ENCODE results near the gene SMAD1. TPM values are rescaled to one million over a fixed set of nuclear protein-coding genes. Genes with fewer than 3 reads are reported as not detected.

SMAD1 gene
- total RNA-seq, 2 experiments from 2014 or later, result 9.7 to 11.5 TPM

DNA sequence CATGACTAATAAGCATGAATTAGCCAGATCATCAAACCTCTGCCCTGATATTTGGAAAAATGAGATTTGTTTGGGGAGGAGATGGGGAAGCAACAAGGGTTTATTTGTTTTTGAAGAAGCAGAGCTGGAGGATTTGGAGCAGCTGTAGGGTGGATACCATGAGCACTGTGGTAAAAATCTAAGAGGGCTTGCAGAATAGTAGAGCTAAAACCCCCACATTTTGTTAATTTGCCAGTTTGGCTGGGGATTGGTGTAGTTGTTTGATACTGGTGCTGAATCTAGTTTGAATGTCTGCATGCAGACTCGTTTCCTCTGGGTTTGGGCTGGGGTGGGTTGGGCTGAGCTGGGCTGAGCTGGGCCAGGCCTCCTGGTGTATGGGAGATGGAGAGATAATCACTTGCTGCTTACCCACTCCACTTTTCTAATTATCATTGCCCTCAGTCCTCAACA, 43.7 kb downstream of the SMAD1 start:
- Mint-ChIP-seq H3K36me3 (ENCODE audit: low read depth) (no peaks in the 10 kb centered on the region), H3K4me3 (no peak overlapping the region), H3K4me1 (ENCODE audit: low read depth) (peaks cover 19% of the 10 kb centered on the region), H3K9me3 (no peaks in the 10 kb centered on the region), H3K27me3 (no peaks in the 10 kb centered on the region), H3K27ac (no peak overlapping the region)
- H3K4me3 ChIP-seq (ENCODE audit: low read length), result no peak overlapping the region
- H3K27me3 ChIP-seq (ENCODE audit: control insufficient read depth in 1 of 2, insufficient read depth in 2 of 2, low read length in 2 of 2), result no peaks in the 10 kb centered on the region
- TF ChIP-seq, protein P1, sequence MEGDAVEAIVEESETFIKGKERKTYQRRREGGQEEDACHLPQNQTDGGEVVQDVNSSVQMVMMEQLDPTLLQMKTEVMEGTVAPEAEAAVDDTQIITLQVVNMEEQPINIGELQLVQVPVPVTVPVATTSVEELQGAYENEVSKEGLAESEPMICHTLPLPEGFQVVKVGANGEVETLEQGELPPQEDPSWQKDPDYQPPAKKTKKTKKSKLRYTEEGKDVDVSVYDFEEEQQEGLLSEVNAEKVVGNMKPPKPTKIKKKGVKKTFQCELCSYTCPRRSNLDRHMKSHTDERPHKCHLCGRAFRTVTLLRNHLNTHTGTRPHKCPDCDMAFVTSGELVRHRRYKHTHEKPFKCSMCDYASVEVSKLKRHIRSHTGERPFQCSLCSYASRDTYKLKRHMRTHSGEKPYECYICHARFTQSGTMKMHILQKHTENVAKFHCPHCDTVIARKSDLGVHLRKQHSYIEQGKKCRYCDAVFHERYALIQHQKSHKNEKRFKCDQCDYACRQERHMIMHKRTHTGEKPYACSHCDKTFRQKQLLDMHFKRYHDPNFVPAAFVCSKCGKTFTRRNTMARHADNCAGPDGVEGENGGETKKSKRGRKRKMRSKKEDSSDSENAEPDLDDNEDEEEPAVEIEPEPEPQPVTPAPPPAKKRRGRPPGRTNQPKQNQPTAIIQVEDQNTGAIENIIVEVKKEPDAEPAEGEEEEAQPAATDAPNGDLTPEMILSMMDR (IDR thresholded peaks at IDR 0.05), result no peak
- DNase-seq (no peak), ATAC-seq (ENCODE audit: poor library complexity) (no peak)
- CTCF ChIA-PET, result no interaction called here
- no peak overlapping the region for H3K27ac ChIP-seq (ENCODE audit: low read depth in 1 of 2, low read length in 2 of 2)
- H3K9me3 ChIP-seq (ENCODE audit: control insufficient read depth in 1 of 2, insufficient read depth in 1 of 2, low read length in 2 of 2), result no peaks in the 10 kb centered on the region
- H3K4me1 ChIP-seq (ENCODE audit: insufficient read depth, low read length), result no peaks in the 10 kb centered on the region
- POLR2A ChIA-PET, result no interaction called here
- H3K36me3 ChIP-seq (ENCODE audit: insufficient read depth, low read length), result no peaks in the 10 kb centered on the region
- intact Hi-C loops (cut with DNase I, micrococcal nuclease), result no loop called here

DNA sequence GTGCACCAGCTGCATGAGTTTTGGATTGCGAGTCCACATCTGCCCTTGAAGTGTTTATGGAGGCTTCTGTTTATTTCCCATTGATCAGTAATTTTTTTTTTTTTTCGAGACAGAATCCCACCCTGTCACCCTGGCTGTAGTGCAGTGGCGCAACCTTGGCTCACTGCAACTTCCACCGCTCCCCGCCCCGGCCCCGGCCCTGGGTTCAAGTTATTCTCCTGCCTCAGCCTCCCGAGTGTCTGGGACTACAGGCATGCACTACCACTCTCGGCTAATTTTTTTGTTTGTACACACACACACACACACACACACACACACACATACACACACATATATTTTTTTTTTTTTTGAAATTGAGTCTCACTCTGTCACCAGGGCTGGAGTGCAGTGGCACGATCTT, 46.1 kb downstream of the SMAD1 start:
- ChIA-PET POLR2A (no interaction called here), CTCF (no interaction called here)
- no peak overlapping the region for H3K4me3 Mint-ChIP-seq
- Histone ChIP-seq H3K27me3 (ENCODE audit: control insufficient read depth in 1 of 2, insufficient read depth in 2 of 2, low read length in 2 of 2) (no peaks in the 10 kb centered on the region), H3K36me3 (ENCODE audit: insufficient read depth, low read length) (no peaks in the 10 kb centered on the region), H3K9me3 (ENCODE audit: control insufficient read depth in 1 of 2, insufficient read depth in 1 of 2, low read length in 2 of 2) (no peaks in the 10 kb centered on the region), H3K4me3 (ENCODE audit: low read length) (no peak overlapping the region), H3K4me1 (ENCODE audit: insufficient read depth, low read length) (no peaks in the 10 kb centered on the region), H3K27ac (ENCODE audit: low read depth in 1 of 2, low read length in 2 of 2) (no peak overlapping the region)
- H3K4me1 Mint-ChIP-seq (ENCODE audit: low read depth), result peaks cover 15% of the 10 kb centered on the region
- ATAC-seq (ENCODE audit: poor library complexity) (no peak), DNase-seq (no peak)
- no peaks in the 10 kb centered on the region for H3K9me3 Mint-ChIP-seq
- TF ChIP-seq, protein P1 (IDR thresholded peaks at IDR 0.05), result no peak
- H3K36me3 Mint-ChIP-seq (ENCODE audit: low read depth), result no peaks in the 10 kb centered on the region
- intact Hi-C loops (cut with DNase I, micrococcal nuclease), result no loop called here
- no peaks in the 10 kb centered on the region for H3K27me3 Mint-ChIP-seq
- no peak overlapping the region for H3K27ac Mint-ChIP-seq

DNA sequence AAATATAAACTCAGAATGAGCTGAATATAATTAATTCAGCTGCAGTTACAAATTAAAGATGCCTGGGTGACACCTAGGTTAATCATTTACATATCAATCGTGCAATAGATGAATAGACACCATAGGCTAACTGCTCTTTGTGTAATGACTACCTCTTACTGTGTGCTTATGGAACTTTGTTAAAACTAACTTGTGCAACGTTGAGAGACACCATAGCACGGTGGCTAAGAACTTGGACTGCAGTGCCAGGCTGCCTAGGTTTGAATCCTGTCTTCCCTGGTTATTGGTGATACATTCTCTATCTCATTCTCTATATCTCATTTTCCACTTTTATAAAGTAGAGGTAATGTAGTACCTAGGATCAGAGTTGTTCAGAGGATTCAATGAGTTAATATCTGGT, 46.9 kb downstream of the SMAD1 start:
- Mint-ChIP-seq H3K27ac (no peak overlapping the region), H3K4me3 (no peak overlapping the region), H3K36me3 (ENCODE audit: low read depth) (no peaks in the 10 kb centered on the region), H3K27me3 (no peaks in the 10 kb centered on the region), H3K9me3 (no peaks in the 10 kb centered on the region), H3K4me1 (ENCODE audit: low read depth) (peaks cover 15% of the 10 kb centered on the region)
- H3K4me1 ChIP-seq (ENCODE audit: insufficient read depth, low read length), result no peaks in the 10 kb centered on the region
- DNase-seq, result no peak
- ChIA-PET POLR2A (no interaction called here), CTCF (no interaction called here)
- ATAC-seq (ENCODE audit: poor library complexity), result no peak
- TF ChIP-seq, protein P1 (IDR thresholded peaks at IDR 0.05), result no peak
- H3K9me3 ChIP-seq (ENCODE audit: control insufficient read depth in 1 of 2, insufficient read depth in 1 of 2, low read length in 2 of 2), result no peaks in the 10 kb centered on the region
- H3K27ac ChIP-seq (ENCODE audit: low read depth in 1 of 2, low read length in 2 of 2), result no peak overlapping the region
- no peak overlapping the region for H3K4me3 ChIP-seq (ENCODE audit: low read length)
- intact Hi-C loops (cut with DNase I, micrococcal nuclease), result no loop called here
- no peaks in the 10 kb centered on the region for H3K27me3 ChIP-seq (ENCODE audit: control insufficient read depth in 1 of 2, insufficient read depth in 2 of 2, low read length in 2 of 2)
- no peaks in the 10 kb centered on the region for H3K36me3 ChIP-seq (ENCODE audit: insufficient read depth, low read length)
